Neutrophil (primary cell): ENCODE data around the gene ECT2.

Experiments
- H3K27ac ChIP-seq: fragments of 200-600 bp; sonication (generic); 2 replicates; pipeline ENCODE4 v1.5.1; 2016; ENCODE audit warnings: mild to moderate bottlenecking, moderate library complexity
- H3K27me3 ChIP-seq: fragments of 200-600 bp; sonication (generic); 2 replicates; pipeline ENCODE4 v1.6.0; 2016; ENCODE audit warnings: mild to moderate bottlenecking
- H3K36me3 ChIP-seq: fragments of 200-600 bp; sonication (generic); 2 replicates; pipeline ENCODE4 v1.5.1; 2017
- H3K4me1 ChIP-seq, 2 experiments: fragments of 200-600 bp in 1 of 2; sonication (generic) in 1 of 2; 1 replicate in 1 of 2; 2 replicates in 1 of 2; pipeline versions ENCODE4 v1.5.1 to v1.6.1; 2013 to 2016; ENCODE audit warnings: low read depth in 1 of 2, low read length in 1 of 2, mild to moderate bottlenecking in 1 of 2, moderate library complexity in 1 of 2; ENCODE audit not compliant: control insufficient read depth in 1 of 2, insufficient read depth in 1 of 2
- H3K4me3 ChIP-seq, 2 experiments: fragments of 200-600 bp in 1 of 2; sonication (generic) in 1 of 2; 1 replicate in 1 of 2; 2 replicates in 1 of 2; pipeline ENCODE4 v1.5.1; 2013 to 2016; ENCODE audit warnings: low read depth in 1 of 2, low read length in 1 of 2, mild to moderate bottlenecking in 1 of 2, moderate library complexity in 1 of 2
- H3K9me3 ChIP-seq: fragments of 200-600 bp; sonication (generic); 2 replicates; pipeline ENCODE4 v1.5.1; 2016
- CTCF ChIP-seq: fragments of 200-600 bp; sonication (generic); IDR thresholded peaks from 2 replicates; pipeline ENCODE4 v1.5.1; 2016; ENCODE audit warnings: antibody characterized with exemption

Gene ECT2

GRCh38 chr3:172800156-172800555 is 49.6 kb downstream of the ECT2 start:
- no peak for TF ChIP-seq CTCF
- H3K36me3 ChIP-seq, result peaks cover 9% of the 10 kb centered on the region
- H3K4me3 ChIP-seq, result no peak overlapping the region
- H3K27me3 ChIP-seq, result no peaks in the 10 kb centered on the region
- no peak overlapping the region for H3K27ac ChIP-seq
- H3K9me3 ChIP-seq, result no peaks in the 10 kb centered on the region
- H3K4me1 ChIP-seq, result peaks cover 0 to 5% of the 10 kb centered on the region in 2 experiments

- H3K9me3 ChIP-seq, result no peaks in the 10 kb centered on the region
- H3K36me3 ChIP-seq, result peaks cover 34% of the 10 kb centered on the region
- TF ChIP-seq CTCF, result no peak
- peaks cover 0 to 5% of the 10 kb centered on the region in 2 experiments for H3K4me1 ChIP-seq
- no peak overlapping the region for H3K4me3 ChIP-seq
- no peak overlapping the region for H3K27ac ChIP-seq
- H3K27me3 ChIP-seq, result no peaks in the 10 kb centered on the region
Measured at GRCh38 chr3:172803489-172803888, 53.0 kb downstream of the ECT2 start.

GRCh38 chr3:172804323-172804722 is 53.8 kb downstream of the ECT2 start:
- no peak overlapping the region for H3K4me3 ChIP-seq
- peaks cover 0 to under 1% of the 10 kb centered on the region in 2 experiments for H3K4me1 ChIP-seq
- H3K27me3 ChIP-seq, result no peaks in the 10 kb centered on the region
- peaks cover 36% of the 10 kb centered on the region for H3K36me3 ChIP-seq
- no peaks in the 10 kb centered on the region for H3K9me3 ChIP-seq
- no peak overlapping the region for H3K27ac ChIP-seq
- no peak for TF ChIP-seq CTCF

- Histone ChIP-seq H3K27ac (no peak overlapping the region), H3K27me3 (no peaks in the 10 kb centered on the region), H3K9me3 (no peaks in the 10 kb centered on the region), H3K4me1 (peaks cover 0 to 3% of the 10 kb centered on the region in 2 experiments), H3K4me3 (no peak overlapping the region), H3K36me3 (peaks cover 31% of the 10 kb centered on the region)
- TF ChIP-seq CTCF, result no peak
Measured at GRCh38 chr3:172808969-172809546, 58.5 kb downstream of the ECT2 start.

GRCh38 chr3:172811099-172811498 is 60.6 kb downstream of the ECT2 start:
- Histone ChIP-seq H3K27ac (no peak overlapping the region), H3K9me3 (no peaks in the 10 kb centered on the region), H3K4me1 (peaks cover 3 to 11% of the 10 kb centered on the region in 2 experiments), H3K36me3 (peaks cover 35% of the 10 kb centered on the region), H3K4me3 (no peak overlapping the region), H3K27me3 (no peaks in the 10 kb centered on the region)
- no peak for TF ChIP-seq CTCF
